ENCODE results near the gene DMPK. TPM values are rescaled to one million over a fixed set of nuclear protein-coding genes. Genes with fewer than 3 reads are reported as not detected.

Gene DMPK
- total RNA-seq, 2 donors from 2014 or later = 30.6 to 36.0 TPM

- intact Hi-C loops (cut with DNase I) = no loop called here
- no peak for DNase-seq
- Histone ChIP-seq H3K27me3 (no peaks in the 10 kb centered on the region), H3K9ac (ENCODE audit: low read depth in 2 of 2, low read length in 2 of 2) (no peak overlapping the region), H3K27ac (no peak overlapping the region), H3K4me3 (no peak overlapping the region), H3K9me3 (no peaks in the 10 kb centered on the region), H3K36me3 (no peaks in the 10 kb centered on the region), H3K4me1 (no peaks in the 10 kb centered on the region)
- no peak for TF ChIP-seq CTCF (IDR thresholded peaks at IDR 0.05)
Measured at GRCh38 chr19:45742969-45743368, 39.3 kb downstream of the DMPK start.

GRCh38 chr19:45739498-45740439 lies 42.5 kb downstream of the DMPK start:
- Histone ChIP-seq H3K27ac (no peak overlapping the region), H3K36me3 (no peaks in the 10 kb centered on the region), H3K4me3 (no peak overlapping the region), H3K9me3 (no peaks in the 10 kb centered on the region), H3K27me3 (no peaks in the 10 kb centered on the region), H3K4me1 (no peaks in the 10 kb centered on the region), H3K9ac (ENCODE audit: low read depth in 2 of 2, low read length in 2 of 2) (no peak overlapping the region)
- no peak for TF ChIP-seq CTCF (IDR thresholded peaks at IDR 0.05)
- no peak for DNase-seq
- intact Hi-C loops (cut with DNase I) = no loop called here

- H3K4me1 ChIP-seq = peaks cover 12% of the 10 kb centered on the region
- TF ChIP-seq CTCF (IDR thresholded peaks at IDR 0.05) = no peak
- H3K9me3 ChIP-seq = no peaks in the 10 kb centered on the region
- intact Hi-C loops (cut with DNase I) = no loop called here
- H3K4me3 ChIP-seq = no peak within 1 kb of the TSS
- no peak within 1 kb of the TSS for H3K27ac ChIP-seq
- H3K27me3 ChIP-seq = no peaks in the 10 kb centered on the region
- DNase-seq = no peak
- H3K36me3 ChIP-seq = no peaks in the 10 kb centered on the region
- no peak within 1 kb of the TSS for H3K9ac ChIP-seq (ENCODE audit: low read depth in 2 of 2, low read length in 2 of 2)
Measured at GRCh38 chr19:45733160-45733810, 49.0 kb downstream of the DMPK start, which contains the start of gene MEIOSIN. TSS of gene MEIOSIN (plus strand) at chr19:45733439. CDS start at chr19:45735377, 1,938 bp downstream.

- intact Hi-C loops (cut with DNase I) = no loop called here
- no peaks in the 10 kb centered on the region for H3K9me3 ChIP-seq
- no peak for TF ChIP-seq CTCF (IDR thresholded peaks at IDR 0.05)
- H3K36me3 ChIP-seq = no peaks in the 10 kb centered on the region
- peak within 1 kb of the TSS; percentile 78 for H3K4me3 ChIP-seq
- no peaks in the 10 kb centered on the region for H3K27me3 ChIP-seq
- H3K9ac ChIP-seq (ENCODE audit: low read depth in 2 of 2, low read length in 2 of 2) = peak within 1 kb of the TSS; percentile 89 to 98
- peaks cover 12% of the 10 kb centered on the region for H3K4me1 ChIP-seq
- peak within 1 kb of the TSS; percentile 57 for H3K27ac ChIP-seq
- peak; percentile 98 for DNase-seq
Measured at GRCh38 chr19:45730368-45731288, 51.7 kb downstream of the DMPK start, which contains the start of gene FBXO46. TSS of gene FBXO46 (minus strand) at chr19:45730896. CDS start at chr19:45713495, 17,401 bp downstream.
